ENCODE measurements around the gene RSL24D1.
"Not testable (repeated sequence)": the region's sequence is repeated elsewhere in the genome, so short reads cannot be mapped to it uniquely, and the experiment has no call there.

Gene RSL24D1

GRCh38 chr15:55151631-55152030, 45.1 kb downstream of the RSL24D1 start:
- Histone ChIP-seq H3K27me3 (ENCODE audit: control insufficient read depth, insufficient read depth, low read length) (no peaks in the 10 kb centered on the region), H3K36me3 (ENCODE audit: insufficient read depth, low read length) (no peaks in the 10 kb centered on the region), H3K9ac (ENCODE audit: low read depth, low read length) (no peak overlapping the region), H3K4me1 (ENCODE audit: control insufficient read depth, insufficient read depth, low read length) (no peaks in the 10 kb centered on the region), H3K4me2 (ENCODE audit: low read length) (no peak overlapping the region), H3K4me3 (ENCODE audit: low read length) (no peak overlapping the region), H3K9me3 (replicated peaks; ENCODE audit: low read length) (no peaks in the 10 kb centered on the region)

DNA sequence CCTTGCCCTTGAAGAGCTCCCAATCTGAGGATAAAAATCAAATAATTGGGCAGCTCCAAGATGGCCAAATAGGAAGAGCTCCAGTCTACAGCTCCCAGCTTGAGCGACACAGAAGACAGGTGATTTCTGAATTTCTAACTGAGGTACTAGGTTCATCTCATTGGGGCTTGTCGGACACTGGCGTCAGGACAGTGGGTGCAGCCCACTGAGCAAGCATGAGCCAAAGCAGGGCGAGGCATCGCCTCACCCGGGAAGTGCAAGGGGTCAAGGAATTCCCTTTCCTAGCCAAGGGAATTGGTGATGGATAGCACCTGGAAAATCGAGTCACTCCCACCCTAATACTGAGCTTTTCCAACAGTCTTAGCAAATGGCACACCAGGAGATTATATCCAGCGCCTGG, 53.6 kb downstream of the RSL24D1 start:
- H3K4me2 ChIP-seq (ENCODE audit: low read length); H3K36me3 ChIP-seq (ENCODE audit: insufficient read depth, low read length); H3K27me3 ChIP-seq (ENCODE audit: control insufficient read depth, insufficient read depth, low read length); H3K4me1 ChIP-seq (ENCODE audit: control insufficient read depth, insufficient read depth, low read length); H3K9me3 ChIP-seq (replicated peaks; ENCODE audit: low read length); H3K9ac ChIP-seq (ENCODE audit: low read depth, low read length); H3K4me3 ChIP-seq (ENCODE audit: low read length): not testable (repeated sequence)

DNA sequence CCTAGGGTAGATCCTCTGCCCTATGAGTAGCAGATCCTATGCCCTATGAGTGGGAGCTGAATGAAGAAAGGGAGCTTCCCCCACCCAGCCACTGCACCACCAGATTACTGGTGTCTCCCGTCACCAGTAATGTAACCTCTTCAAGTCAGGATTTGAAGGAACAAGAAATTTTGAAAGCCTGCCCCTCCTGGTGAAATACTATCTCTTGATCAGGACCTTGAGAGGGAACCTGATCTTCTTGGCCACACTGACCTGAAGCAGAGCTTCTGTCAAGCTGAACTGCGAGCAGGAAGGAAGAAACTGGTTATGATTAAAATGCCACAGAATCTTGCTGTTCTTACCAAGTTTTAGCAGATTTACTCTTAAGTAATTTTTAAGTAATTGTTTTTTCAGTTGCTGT, 62.8 kb downstream of the RSL24D1 start:
- Histone ChIP-seq H3K36me3 (ENCODE audit: insufficient read depth, low read length) (no peaks in the 10 kb centered on the region), H3K9me3 (replicated peaks; ENCODE audit: low read length) (no peaks in the 10 kb centered on the region), H3K4me3 (ENCODE audit: low read length) (no peak overlapping the region), H3K27me3 (ENCODE audit: control insufficient read depth, insufficient read depth, low read length) (no peaks in the 10 kb centered on the region), H3K4me2 (ENCODE audit: low read length) (no peak overlapping the region), H3K9ac (ENCODE audit: low read depth, low read length) (no peak overlapping the region), H3K4me1 (ENCODE audit: control insufficient read depth, insufficient read depth, low read length) (no peaks in the 10 kb centered on the region)

GRCh38 chr15:55132672-55133071, 64.1 kb downstream of the RSL24D1 start:
- Histone ChIP-seq H3K9ac (ENCODE audit: low read depth, low read length) (no peak overlapping the region), H3K4me2 (ENCODE audit: low read length) (no peak overlapping the region), H3K9me3 (replicated peaks; ENCODE audit: low read length) (no peaks in the 10 kb centered on the region), H3K27me3 (ENCODE audit: control insufficient read depth, insufficient read depth, low read length) (no peaks in the 10 kb centered on the region), H3K36me3 (ENCODE audit: insufficient read depth, low read length) (no peaks in the 10 kb centered on the region), H3K4me3 (ENCODE audit: low read length) (no peak overlapping the region), H3K4me1 (ENCODE audit: control insufficient read depth, insufficient read depth, low read length) (no peaks in the 10 kb centered on the region)

Data from skeletal muscle satellite cell (primary cell).